HL-60 (cell line): ENCODE data around the gene GPR84.
A peak's percentile ranks its signal among the peaks of the same experiment; 100 is the strongest.

Experiments
- DNase-seq, 2 experiments: peaks; one replicate each; pipeline ENCODE4 v3.0.0-alpha.2; 2010 to 2020; ENCODE audit warnings: low read depth in 1 of 2, low spot score in 1 of 2
- H3K27ac ChIP-seq: fragments of 250-450 bp; sonication (Bioruptor Pico); replicated peaks from 2 replicates; pipeline ENCODE4 v1.5.1; 2020; ENCODE audit warnings: mild to moderate bottlenecking, moderate library complexity
- H3K27me3 ChIP-seq: fragments of 250-450 bp; sonication (Bioruptor Pico); 2 replicates; pipeline ENCODE4 v1.5.1; 2021; ENCODE audit warnings: mild to moderate bottlenecking, moderate library complexity; ENCODE audit not compliant: insufficient read depth, poor library complexity, severe bottlenecking
- H3K4me3 ChIP-seq: replicated peaks from 2 replicates; pipeline ENCODE4 v1.5.1; 2011; ENCODE audit warnings: mild to moderate bottlenecking, control low read depth, low read length; ENCODE audit not compliant: insufficient read depth
- CTCF ChIP-seq: IDR thresholded peaks from one replicate; pipeline ENCODE4 v1.5.1; 2011; ENCODE audit warnings: low read length, control low read depth, inconsistent platforms; ENCODE audit not compliant: insufficient read depth
- GABPA ChIP-seq: IDR thresholded peaks from 2 replicates; pipeline ENCODE4 v1.6.1; 2012; ENCODE audit warnings: low read depth
- POLR2AphosphoS5 ChIP-seq: IDR thresholded peaks from 2 replicates; pipeline ENCODE4 v1.6.1; 2012; ENCODE audit warnings: low read depth
- SPI1 ChIP-seq: IDR thresholded peaks from 2 replicates; pipeline ENCODE4 v1.6.1; 2012; ENCODE audit warnings: low read depth, mild to moderate bottlenecking, borderline replicate concordance
- TF ChIP-seq, protein P1 (sequence below): IDR thresholded peaks from 2 replicates; pipeline ENCODE4 v1.6.1; 2012; ENCODE audit warnings: low read depth; ENCODE audit not compliant: insufficient replicate concordance

Gene GPR84

DNA sequence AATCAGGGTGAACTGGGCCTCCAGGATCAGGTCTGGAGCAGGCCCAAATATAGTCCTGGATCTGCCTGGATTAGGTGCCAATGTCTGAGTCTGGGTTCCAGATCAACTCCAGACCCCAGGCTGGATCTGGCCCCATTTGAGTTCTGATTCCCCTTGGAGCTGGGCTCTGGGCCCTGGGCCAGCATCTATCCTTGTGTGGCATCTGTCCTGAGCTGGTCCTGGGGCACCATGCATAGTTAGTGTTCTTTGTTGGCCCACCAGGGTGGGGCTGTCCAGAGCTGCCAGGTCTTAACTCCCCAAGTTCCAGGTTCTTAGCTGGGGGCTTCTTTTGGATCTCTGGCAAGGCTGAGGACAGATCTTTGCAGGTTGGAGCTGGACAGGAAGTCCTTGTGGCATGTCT, 31.3 kb upstream of the GPR84 start:
- no peaks in the 10 kb centered on the region for H3K27me3 ChIP-seq
- DNase-seq: no peak
- no peak overlapping the region for H3K4me3 ChIP-seq
- H3K27ac ChIP-seq: no peak overlapping the region
- TF ChIP-seq POLR2AphosphoS5 (no peak), SPI1 (no peak), GABPA (no peak), CTCF (no peak)
- TF ChIP-seq, protein P1, sequence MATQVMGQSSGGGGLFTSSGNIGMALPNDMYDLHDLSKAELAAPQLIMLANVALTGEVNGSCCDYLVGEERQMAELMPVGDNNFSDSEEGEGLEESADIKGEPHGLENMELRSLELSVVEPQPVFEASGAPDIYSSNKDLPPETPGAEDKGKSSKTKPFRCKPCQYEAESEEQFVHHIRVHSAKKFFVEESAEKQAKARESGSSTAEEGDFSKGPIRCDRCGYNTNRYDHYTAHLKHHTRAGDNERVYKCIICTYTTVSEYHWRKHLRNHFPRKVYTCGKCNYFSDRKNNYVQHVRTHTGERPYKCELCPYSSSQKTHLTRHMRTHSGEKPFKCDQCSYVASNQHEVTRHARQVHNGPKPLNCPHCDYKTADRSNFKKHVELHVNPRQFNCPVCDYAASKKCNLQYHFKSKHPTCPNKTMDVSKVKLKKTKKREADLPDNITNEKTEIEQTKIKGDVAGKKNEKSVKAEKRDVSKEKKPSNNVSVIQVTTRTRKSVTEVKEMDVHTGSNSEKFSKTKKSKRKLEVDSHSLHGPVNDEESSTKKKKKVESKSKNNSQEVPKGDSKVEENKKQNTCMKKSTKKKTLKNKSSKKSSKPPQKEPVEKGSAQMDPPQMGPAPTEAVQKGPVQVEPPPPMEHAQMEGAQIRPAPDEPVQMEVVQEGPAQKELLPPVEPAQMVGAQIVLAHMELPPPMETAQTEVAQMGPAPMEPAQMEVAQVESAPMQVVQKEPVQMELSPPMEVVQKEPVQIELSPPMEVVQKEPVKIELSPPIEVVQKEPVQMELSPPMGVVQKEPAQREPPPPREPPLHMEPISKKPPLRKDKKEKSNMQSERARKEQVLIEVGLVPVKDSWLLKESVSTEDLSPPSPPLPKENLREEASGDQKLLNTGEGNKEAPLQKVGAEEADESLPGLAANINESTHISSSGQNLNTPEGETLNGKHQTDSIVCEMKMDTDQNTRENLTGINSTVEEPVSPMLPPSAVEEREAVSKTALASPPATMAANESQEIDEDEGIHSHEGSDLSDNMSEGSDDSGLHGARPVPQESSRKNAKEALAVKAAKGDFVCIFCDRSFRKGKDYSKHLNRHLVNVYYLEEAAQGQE: no peak

DNA sequence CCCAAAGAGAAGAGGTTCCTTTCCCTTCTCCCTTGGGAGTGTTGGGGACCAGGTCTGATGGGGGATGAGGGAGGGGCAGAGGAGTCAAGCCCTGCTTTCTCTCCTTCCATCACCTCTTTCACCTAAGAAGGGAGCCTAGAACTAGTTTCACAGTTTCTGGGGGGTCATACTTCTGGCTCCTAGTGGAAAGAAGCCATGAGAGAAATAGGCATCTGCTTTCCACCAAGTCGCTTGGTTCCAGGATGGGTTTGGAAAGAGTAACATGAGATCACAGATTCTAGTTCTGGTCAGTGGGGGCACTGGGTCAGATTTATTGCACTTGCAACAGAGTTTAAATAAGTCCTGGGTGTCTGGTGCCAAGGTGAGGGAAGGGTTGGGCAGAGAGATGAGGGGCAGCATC, 30.7 kb upstream of the GPR84 start:
- H3K4me3 ChIP-seq: no peak overlapping the region

DNA sequence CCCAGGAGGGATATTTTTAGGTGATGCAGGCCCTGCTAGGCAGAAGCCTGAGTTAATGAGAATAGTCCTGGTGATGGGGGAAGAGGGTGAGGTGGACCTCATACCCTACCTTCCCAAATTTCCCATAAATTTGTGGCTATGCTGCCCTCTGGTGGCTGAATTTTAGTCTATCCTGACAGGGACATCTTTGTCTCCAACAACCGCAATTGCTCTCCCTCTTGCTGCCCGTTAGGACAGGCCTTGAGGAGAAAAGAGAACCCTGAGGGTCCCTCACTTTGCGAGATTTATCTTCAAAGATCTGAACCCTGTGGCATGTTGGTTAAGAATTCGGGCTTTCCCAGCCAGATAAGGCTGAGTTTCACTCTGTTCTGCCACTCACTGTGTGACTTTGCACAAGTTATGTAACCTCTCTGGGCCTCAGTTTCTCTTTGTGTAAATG, 30.0 kb upstream of the GPR84 start:
- peak in 1 of 2 experiments; percentile 77 for DNase-seq
- no peak overlapping the region for H3K4me3 ChIP-seq
- TF ChIP-seq SPI1 (no peak), POLR2AphosphoS5 (peak; percentile 46; the same call in 1 of the 2 replicates), CTCF (peak; percentile 35)
- H3K27me3 ChIP-seq: no peaks in the 10 kb centered on the region
- no peak overlapping the region for H3K27ac ChIP-seq

More for the DNA sequence above, 30.7 kb upstream of the GPR84 start:
- DNase-seq: no peak
- Histone ChIP-seq H3K27me3 (no peaks in the 10 kb centered on the region), H3K27ac (no peak overlapping the region)
- TF ChIP-seq CTCF (no peak), POLR2AphosphoS5 (no peak), GABPA (no peak), SPI1 (no peak)
- TF ChIP-seq, protein P1: no peak

- Histone ChIP-seq H3K4me3 (no peak overlapping the region), H3K27me3 (no peaks in the 10 kb centered on the region), H3K27ac (peak overlapping the region; percentile 50)
- TF ChIP-seq CTCF: no peak
- TF ChIP-seq GABPA: no peak
- peak; percentile 21; the same call in 1 of the 2 replicates for TF ChIP-seq SPI1
- TF ChIP-seq, protein P1: no peak
- TF ChIP-seq POLR2AphosphoS5: no peak
- no peak for DNase-seq
Measured at GRCh38 chr12:54393743-54394142, 29.5 kb upstream of the GPR84 start.
